RWPE2 (cell line): ENCODE results near the gene HLF.

ENCODE experiments used
- ATAC-seq: fragments of 200-7000 bp; cut with Tn5 transposase; 3 replicates; pipeline ENCODE4 v1.9.1; 2021; ENCODE audit warnings: low read depth
- DNase-seq: peaks from one replicate; pipeline ENCODE4 v3.0.0-alpha.2; 2020; ENCODE audit warnings: low spot score
- H3K27ac ChIP-seq: fragments of 450-650 bp; 2 replicates; pipeline ENCODE4 v1.5.1; 2017; ENCODE audit warnings: mild to moderate bottlenecking; ENCODE audit not compliant: poor library complexity, severe bottlenecking
- H3K27me3 ChIP-seq: fragments of 250-450 bp; sonication (Bioruptor Pico); 2 replicates; pipeline ENCODE4 v1.5.1; 2021; ENCODE audit warnings: mild to moderate bottlenecking, moderate library complexity; ENCODE audit not compliant: insufficient read depth, poor library complexity, severe bottlenecking
- H3K36me3 ChIP-seq: fragments of 250-450 bp; sonication (Bioruptor Pico); 2 replicates; pipeline ENCODE4 v1.5.1; 2020; ENCODE audit warnings: low read depth, mild to moderate bottlenecking, moderate library complexity
- H3K4me1 ChIP-seq: fragments of 250-450 bp; sonication (Bioruptor Pico); 2 replicates; pipeline ENCODE4 v1.5.1; 2021; ENCODE audit warnings: mild to moderate bottlenecking, moderate library complexity; ENCODE audit not compliant: insufficient read depth, poor library complexity, severe bottlenecking
- H3K4me3 ChIP-seq: fragments of 250-450 bp; sonication (Bioruptor Pico); 2 replicates; pipeline ENCODE4 v1.5.1; 2021; ENCODE audit warnings: mild to moderate bottlenecking, moderate library complexity; ENCODE audit not compliant: severe bottlenecking
- H3K9me3 ChIP-seq: fragments of 250-450 bp; sonication (Bioruptor Pico); 2 replicates; pipeline ENCODE4 v1.5.1; 2021; ENCODE audit warnings: mild to moderate bottlenecking, moderate library complexity; ENCODE audit not compliant: severe bottlenecking
- CTCF ChIP-seq: fragments of 450-650 bp; IDR thresholded peaks from one replicate; pipeline ENCODE4 v1.5.1; 2017; ENCODE audit warnings: mild to moderate bottlenecking, moderate library complexity; ENCODE audit not compliant: poor library complexity, severe bottlenecking

The HLF gene

GRCh38 chr17:55292094-55292493 lies 27.3 kb downstream of the HLF start:
- H3K4me3 ChIP-seq: no peak overlapping the region
- H3K4me1 ChIP-seq: no peaks in the 10 kb centered on the region
- H3K27me3 ChIP-seq: no peaks in the 10 kb centered on the region
- H3K27ac ChIP-seq: no peak overlapping the region
- H3K9me3 ChIP-seq: no peaks in the 10 kb centered on the region
- DNase-seq (no peak), ATAC-seq (no peak)
- TF ChIP-seq CTCF: no peak
- H3K36me3 ChIP-seq: no peaks in the 10 kb centered on the region

GRCh38 chr17:55294042-55294751 lies 29.4 kb downstream of the HLF start:
- H3K36me3 ChIP-seq: no peaks in the 10 kb centered on the region
- H3K4me1 ChIP-seq: no peaks in the 10 kb centered on the region
- no peak overlapping the region for H3K4me3 ChIP-seq
- no peak for TF ChIP-seq CTCF
- no peaks in the 10 kb centered on the region for H3K9me3 ChIP-seq
- ATAC-seq (no peak), DNase-seq (no peak)
- H3K27me3 ChIP-seq: no peaks in the 10 kb centered on the region
- H3K27ac ChIP-seq: no peak overlapping the region

- Histone ChIP-seq H3K4me1 (no peaks in the 10 kb centered on the region), H3K36me3 (no peaks in the 10 kb centered on the region), H3K27ac (no peak overlapping the region), H3K27me3 (no peaks in the 10 kb centered on the region), H3K4me3 (no peak overlapping the region), H3K9me3 (no peaks in the 10 kb centered on the region)
- TF ChIP-seq CTCF: peak; percentile 84
- DNase-seq: no peak
- peak; percentile 81 for ATAC-seq
These were observed 30.8 kb downstream of the HLF start for GRCh38 chr17:55295411-55296170.

GRCh38 chr17:55296171-55296695 lies 31.5 kb downstream of the HLF start:
- Histone ChIP-seq H3K4me3 (no peak overlapping the region), H3K9me3 (no peaks in the 10 kb centered on the region), H3K4me1 (no peaks in the 10 kb centered on the region), H3K27me3 (no peaks in the 10 kb centered on the region), H3K27ac (no peak overlapping the region), H3K36me3 (no peaks in the 10 kb centered on the region)
- ATAC-seq (no peak), DNase-seq (no peak)
- TF ChIP-seq CTCF: peak; percentile 64
